ENCODE measurements around the gene SIRT1. TPM values are rescaled to one million over a fixed set of nuclear protein-coding genes. Genes with fewer than 3 reads are reported as not detected.

The SIRT1 gene
- total and polyA plus RNA-seq, 2 of the 8 experiments (the other 6 are each of a cell fraction or from before 2014, with no cell fraction given), result 22.6 to 70.9 TPM

DNA sequence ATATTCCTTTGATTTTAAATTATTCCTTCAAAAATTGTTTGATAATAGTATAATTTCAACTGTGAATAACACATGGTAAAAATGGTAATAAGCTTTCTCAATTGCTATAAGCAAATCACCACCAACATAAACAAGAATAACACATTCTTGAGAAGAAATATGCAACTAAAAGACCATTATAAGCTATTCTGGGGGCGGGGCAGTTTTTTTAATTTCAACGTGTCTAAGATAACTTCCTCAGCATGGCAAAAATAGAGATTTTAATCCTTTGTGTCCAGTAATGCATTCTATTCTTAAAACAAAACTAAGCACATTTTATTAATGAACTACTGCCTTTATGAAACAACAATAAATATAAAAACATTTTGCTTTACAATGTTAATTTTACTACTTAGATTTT is 48.0 kb upstream of the SIRT1 start:
- no peak overlapping the region for H3K4me3 ChIP-seq (ENCODE audit: extremely low read depth in 1 of 4, insufficient read depth in 2 of 4, low read depth in 3 of 4, low read length in 4 of 4)
- H2BK20ac ChIP-seq (ENCODE audit: low read length), result no peak overlapping the region
- H3K79me1 ChIP-seq (ENCODE audit: low read depth, low read length), result no peaks in the 10 kb centered on the region
- H2BK15ac ChIP-seq (ENCODE audit: low read length), result no peak overlapping the region
- H3K14ac ChIP-seq (ENCODE audit: insufficient read length), result no peak overlapping the region
- H3K56ac ChIP-seq (replicated peaks; ENCODE audit: insufficient read length, low read depth, low read length), result no peak overlapping the region
- no peak overlapping the region for H3K18ac ChIP-seq (ENCODE audit: extremely low read depth, low read length)
- no peaks in the 10 kb centered on the region for H3K36me3 ChIP-seq (ENCODE audit: control insufficient read depth in 2 of 4, insufficient read depth in 4 of 4, low read length in 3 of 4)
- POLR2A ChIA-PET (ENCODE audit: partially characterized antibody), result interaction anchor here (1.0 kb wide), 1 partner anchor 9 kb away, joined by 3 read pairs; no protein-coding TSS in a partner anchor
- H4K20me1 ChIP-seq (replicated peaks in 1 of 2; ENCODE audit: control insufficient read depth in 1 of 2, insufficient read depth in 2 of 2, low read length in 2 of 2), result no peaks in the 10 kb centered on the region
- H4K91ac ChIP-seq (replicated peaks; ENCODE audit: insufficient read length, low read length), result no peak overlapping the region
- H2BK120ac ChIP-seq (replicated peaks; ENCODE audit: low read depth, low read length), result no peak overlapping the region
- H3K27ac ChIP-seq (ENCODE audit: low read depth, low read length), result no peak overlapping the region
- WGBS, 2 experiments (ENCODE audit: extremely low coverage in 1 of 2, insufficient coverage in 1 of 2, insufficient read length in 1 of 2, insufficient replicate concordance in 2 of 2, low coverage in 1 of 2, low lambda C conversion rate in 2 of 2, missing lambda C conversion rate in 1 of 2), result 81% methylated on average over 2 of the region's 2 CpGs; no CpG with 5 or more reads in 1 of the 2 experiments
- DNase-seq (ENCODE audit: low read depth in 1 of 2, low spot score in 2 of 2) (no peak), FAIRE-seq (no peak)
- no peak overlapping the region for H3K23ac ChIP-seq (ENCODE audit: insufficient read length)
- H3K9me3 ChIP-seq (ENCODE audit: insufficient read depth in 2 of 2, low read depth in 1 of 2, low read length in 1 of 2), result no peaks in the 10 kb centered on the region
- no peaks in the 10 kb centered on the region for H3K4me1 ChIP-seq (replicated peaks in 1 of 4; ENCODE audit: control insufficient read depth in 3 of 4, insufficient read depth in 4 of 4, low read length in 3 of 4)
- no peaks in the 10 kb centered on the region for H3K79me2 ChIP-seq (ENCODE audit: control insufficient read depth in 1 of 2, insufficient read depth in 2 of 2, low read length in 2 of 2)
- CTCF ChIA-PET (ENCODE audit: partially characterized antibody), result no interaction called here
- no peak overlapping the region for H2BK5ac ChIP-seq (ENCODE audit: low read depth, low read length)
- H4K5ac ChIP-seq (ENCODE audit: insufficient read length, low read depth, low read length), result no peak overlapping the region
- H3K4me2 ChIP-seq (ENCODE audit: insufficient read depth in 1 of 2, low read depth in 2 of 2, low read length in 2 of 2), result no peak overlapping the region
- no peak overlapping the region for H3K4ac ChIP-seq (replicated peaks; ENCODE audit: insufficient read length, low read depth, low read length)
- no peaks in the 10 kb centered on the region for H3K23me2 ChIP-seq (ENCODE audit: low read depth, low read length)
- H3K27me3 ChIP-seq (replicated peaks in 1 of 4; ENCODE audit: control insufficient read depth in 3 of 4, extremely low read depth in 1 of 4, insufficient read depth in 3 of 4, low read length in 3 of 4), result no peaks in the 10 kb centered on the region
- H4K8ac ChIP-seq (ENCODE audit: extremely low read depth, insufficient read depth, low read length), result no peak overlapping the region
- H2BK12ac ChIP-seq (ENCODE audit: low read depth, low read length), result no peak overlapping the region
- no peak overlapping the region for H2AK5ac ChIP-seq (ENCODE audit: low read depth, low read length)
- H2AFZ ChIP-seq (ENCODE audit: low read length), result no peak overlapping the region
- no peak overlapping the region for H3K9ac ChIP-seq (replicated peaks in 1 of 4; ENCODE audit: extremely low read depth in 1 of 4, low read depth in 3 of 4, low read length in 3 of 4)
- TF ChIP-seq CREB1 (IDR thresholded peaks at IDR 0.05) (no peak), NRF1 (IDR thresholded peaks at IDR 0.05; ENCODE audit: low read depth, low read length) (no peak), RFX5 (IDR thresholded peaks at IDR 0.05; ENCODE audit: borderline replicate concordance, low read depth, low read length) (no peak), SP2 (IDR thresholded peaks at IDR 0.05; ENCODE audit: low read length) (no peak), CEBPB (IDR thresholded peaks at IDR 0.05; ENCODE audit: low read depth, low read length) (no peak), SP1 (IDR thresholded peaks at IDR 0.05; ENCODE audit: low read depth, low read length) (no peak), ASH2L (IDR thresholded peaks at IDR 0.05; ENCODE audit: low read length) (no peak), RNF2 (IDR thresholded peaks at IDR 0.05; ENCODE audit: borderline replicate concordance, low read depth, low read length, missing control alignments, poor library complexity, severe bottlenecking) (no peak), EZH2 (IDR thresholded peaks at IDR 0.05; ENCODE audit: low read depth, low read length, severe bottlenecking) (no peak), SRF (IDR thresholded peaks at IDR 0.05; ENCODE audit: low read depth, low read length) (no peak), EGR1 (IDR thresholded peaks at IDR 0.05; ENCODE audit: borderline replicate concordance, low read depth, low read length) (no peak), MAFK (IDR thresholded peaks at IDR 0.05; ENCODE audit: low read depth, low read length) (no peak), HDAC6 (IDR thresholded peaks at IDR 0.05; ENCODE audit: low read depth, low read length) (no peak), SIRT6 (IDR thresholded peaks at IDR 0.05; ENCODE audit: low read length) (no peak)
- TF ChIP-seq, protein P1, sequence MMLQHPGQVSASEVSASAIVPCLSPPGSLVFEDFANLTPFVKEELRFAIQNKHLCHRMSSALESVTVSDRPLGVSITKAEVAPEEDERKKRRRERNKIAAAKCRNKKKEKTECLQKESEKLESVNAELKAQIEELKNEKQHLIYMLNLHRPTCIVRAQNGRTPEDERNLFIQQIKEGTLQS (IDR thresholded peaks at IDR 0.05; ENCODE audit: insufficient read depth, low read depth, low read length), result no peak

Data from H1 (cell line).